Upper lobe of right lung (tissue), 1 donor: ENCODE results near the gene LAIR2. TPM values are rescaled to one million over a fixed set of nuclear protein-coding genes. Genes with fewer than 3 reads are reported as not detected.

ENCODE experiments used
- ATAC-seq: fragments of 200-7000 bp; cut with Tn5 transposase; one replicate; pipeline ENCODE4 v1.9.1; 2020; ENCODE audit warnings: mild to moderate bottlenecking, moderate library complexity
- DNase-seq: peaks from one replicate; pipeline ENCODE4 v3.0.0-alpha.2; 2020
- H3K27ac ChIP-seq: fragments of 200-600 bp; one replicate; pipeline ENCODE4 v1.8.0; 2022
- H3K27me3 ChIP-seq: fragments of 200-600 bp; one replicate; pipeline ENCODE4 v1.8.0; 2022; ENCODE audit warnings: mild to moderate bottlenecking
- H3K36me3 ChIP-seq: fragments of 200-600 bp; one replicate; pipeline ENCODE4 v1.8.0; 2022
- H3K4me1 ChIP-seq: fragments of 200-600 bp; one replicate; pipeline ENCODE4 v1.8.0; 2022
- H3K4me3 ChIP-seq: fragments of 200-600 bp; one replicate; pipeline ENCODE4 v1.8.0; 2022; ENCODE audit warnings: mild to moderate bottlenecking
- H3K9me3 ChIP-seq: fragments of 200-600 bp; one replicate; pipeline ENCODE4 v1.8.0; 2022
- intact Hi-C: fragments of 100-400 bp; cut with DNase I; formaldehyde crosslinking; loops from one replicate; pipeline ENCODE4 v1.11.0; 2022
- total RNA-seq: library from RNA; stranded (reverse); fragmentation: NEBNext Ultra II Directional; extraction: Animal tissue kit (Norgen Biotek cat#: 25700); gene quantifications from one replicate; pipeline ENCODE4 v1.2.1, GENCODE V29; 2021
- TF ChIP-seq, protein P1 (sequence below): fragments of 200-600 bp; IDR thresholded peaks from one replicate; pipeline ENCODE4 v1.8.0; 2022; ENCODE audit warnings: antibody characterized with exemption
- donor health status: DM: no; HTN: yes; CAD: no; lungs with severe emphysema.

Gene LAIR2
- total RNA-seq, 1 donor from 2014 or later, result not detected

DNA sequence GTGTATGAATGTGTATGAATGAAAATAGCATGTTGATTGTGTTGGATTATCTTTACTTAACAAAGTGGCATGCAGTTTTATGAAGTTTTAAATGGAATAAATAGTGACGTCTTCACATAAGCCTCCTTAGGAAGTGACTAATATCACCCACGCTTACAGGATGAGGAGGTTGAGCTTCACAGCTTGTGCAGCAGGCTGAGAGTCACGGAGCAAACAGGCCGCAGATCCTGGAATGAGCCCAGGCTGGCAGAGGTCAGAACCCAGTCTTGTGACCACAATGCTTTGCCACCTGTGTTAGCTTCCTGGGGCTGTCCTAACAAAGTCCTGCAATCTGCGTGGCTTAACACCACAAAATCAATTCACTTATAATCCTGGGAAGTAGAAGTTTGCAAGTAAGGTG lies 20.8 kb downstream of the LAIR2 start:
- Histone ChIP-seq H3K4me3 (no peak overlapping the region), H3K27ac (no peak overlapping the region), H3K9me3 (no peaks in the 10 kb centered on the region), H3K36me3 (no peaks in the 10 kb centered on the region), H3K4me1 (no peaks in the 10 kb centered on the region), H3K27me3 (no peaks in the 10 kb centered on the region)
- DNase-seq (no peak), ATAC-seq (peak; percentile 53)
- TF ChIP-seq, protein P1, sequence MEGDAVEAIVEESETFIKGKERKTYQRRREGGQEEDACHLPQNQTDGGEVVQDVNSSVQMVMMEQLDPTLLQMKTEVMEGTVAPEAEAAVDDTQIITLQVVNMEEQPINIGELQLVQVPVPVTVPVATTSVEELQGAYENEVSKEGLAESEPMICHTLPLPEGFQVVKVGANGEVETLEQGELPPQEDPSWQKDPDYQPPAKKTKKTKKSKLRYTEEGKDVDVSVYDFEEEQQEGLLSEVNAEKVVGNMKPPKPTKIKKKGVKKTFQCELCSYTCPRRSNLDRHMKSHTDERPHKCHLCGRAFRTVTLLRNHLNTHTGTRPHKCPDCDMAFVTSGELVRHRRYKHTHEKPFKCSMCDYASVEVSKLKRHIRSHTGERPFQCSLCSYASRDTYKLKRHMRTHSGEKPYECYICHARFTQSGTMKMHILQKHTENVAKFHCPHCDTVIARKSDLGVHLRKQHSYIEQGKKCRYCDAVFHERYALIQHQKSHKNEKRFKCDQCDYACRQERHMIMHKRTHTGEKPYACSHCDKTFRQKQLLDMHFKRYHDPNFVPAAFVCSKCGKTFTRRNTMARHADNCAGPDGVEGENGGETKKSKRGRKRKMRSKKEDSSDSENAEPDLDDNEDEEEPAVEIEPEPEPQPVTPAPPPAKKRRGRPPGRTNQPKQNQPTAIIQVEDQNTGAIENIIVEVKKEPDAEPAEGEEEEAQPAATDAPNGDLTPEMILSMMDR, result no peak
- intact Hi-C loops, result no loop called here

DNA sequence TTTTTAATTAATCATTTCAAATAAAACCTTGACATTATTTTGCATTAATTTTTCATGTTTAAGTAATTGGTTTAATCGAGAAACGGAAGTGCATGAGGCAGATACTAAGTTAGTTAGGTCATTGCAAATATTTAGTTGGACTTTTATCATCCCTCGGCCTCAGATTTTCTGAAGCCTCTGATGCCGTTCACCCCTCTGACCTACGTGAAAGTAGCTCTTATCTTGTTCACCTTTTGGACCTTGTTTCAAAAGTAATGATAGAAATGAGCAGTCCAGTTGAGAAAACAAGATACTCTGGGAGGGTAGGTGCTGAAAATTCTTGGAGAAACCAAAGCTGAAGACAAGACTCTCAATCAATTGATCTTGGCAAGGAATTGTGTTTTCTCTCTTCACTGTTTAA lies 23.0 kb downstream of the LAIR2 start:
- Histone ChIP-seq H3K27ac (no peak overlapping the region), H3K4me3 (no peak overlapping the region), H3K27me3 (peaks cover 7% of the 10 kb centered on the region), H3K36me3 (no peaks in the 10 kb centered on the region), H3K9me3 (no peaks in the 10 kb centered on the region), H3K4me1 (no peaks in the 10 kb centered on the region)
- DNase-seq (no peak), ATAC-seq (no peak)
- TF ChIP-seq, protein P1, result no peak
- intact Hi-C loops, result no loop called here

DNA sequence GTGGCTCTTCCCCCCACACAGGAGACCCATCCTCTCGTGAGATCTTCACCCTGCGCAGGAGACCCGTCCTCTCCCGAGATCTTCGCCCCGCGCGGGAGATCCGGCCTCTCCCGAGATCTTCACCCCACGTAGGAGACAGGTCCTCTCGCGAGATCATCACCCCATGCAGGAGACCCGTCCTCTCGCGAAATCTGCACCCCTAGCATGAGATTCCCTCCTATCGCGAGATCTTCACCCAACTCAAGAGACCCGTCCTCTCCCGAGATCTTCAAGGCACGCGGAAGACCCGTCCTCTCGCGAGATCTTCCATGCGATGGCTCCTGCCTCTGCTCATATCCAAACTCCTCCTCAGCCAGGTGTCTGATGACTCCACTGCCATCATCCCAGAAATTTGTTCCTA lies 24.3 kb downstream of the LAIR2 start:
- Histone ChIP-seq H3K27me3 (peaks cover 8% of the 10 kb centered on the region), H3K9me3 (no peaks in the 10 kb centered on the region), H3K4me3 (no peak overlapping the region), H3K4me1 (no peaks in the 10 kb centered on the region), H3K27ac (no peak overlapping the region), H3K36me3 (no peaks in the 10 kb centered on the region)
- TF ChIP-seq, protein P1, result no peak
- no peak for DNase-seq
- ATAC-seq, result no peak
- intact Hi-C loops, result no loop called here

DNA sequence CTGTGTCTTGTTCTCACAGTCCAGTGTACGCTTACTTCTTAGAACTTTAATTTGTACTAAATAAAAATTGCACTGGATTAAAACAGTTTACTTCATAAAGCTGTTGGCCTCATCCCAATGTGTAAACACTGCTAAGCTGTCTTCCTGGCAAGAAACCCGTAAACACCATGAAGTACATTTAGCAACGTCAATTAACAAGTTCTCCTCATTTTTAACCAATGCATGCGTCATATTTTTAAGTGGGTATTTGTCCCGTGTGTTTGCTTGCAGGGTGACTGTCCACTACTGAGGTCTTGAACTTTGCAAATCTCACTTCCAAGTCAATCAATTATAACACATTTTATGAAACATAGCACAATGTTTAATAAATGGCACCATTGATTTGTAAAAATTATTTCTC lies 28.2 kb downstream of the LAIR2 start:
- no peaks in the 10 kb centered on the region for H3K9me3 ChIP-seq
- H3K4me3 ChIP-seq, result no peak overlapping the region
- ATAC-seq, result no peak
- no peaks in the 10 kb centered on the region for H3K4me1 ChIP-seq
- no peak overlapping the region for H3K27ac ChIP-seq
- no peak for DNase-seq
- peaks cover 35% of the 10 kb centered on the region for H3K27me3 ChIP-seq
- H3K36me3 ChIP-seq, result no peaks in the 10 kb centered on the region
- intact Hi-C loops, result no loop called here
- TF ChIP-seq, protein P1, result no peak

DNA sequence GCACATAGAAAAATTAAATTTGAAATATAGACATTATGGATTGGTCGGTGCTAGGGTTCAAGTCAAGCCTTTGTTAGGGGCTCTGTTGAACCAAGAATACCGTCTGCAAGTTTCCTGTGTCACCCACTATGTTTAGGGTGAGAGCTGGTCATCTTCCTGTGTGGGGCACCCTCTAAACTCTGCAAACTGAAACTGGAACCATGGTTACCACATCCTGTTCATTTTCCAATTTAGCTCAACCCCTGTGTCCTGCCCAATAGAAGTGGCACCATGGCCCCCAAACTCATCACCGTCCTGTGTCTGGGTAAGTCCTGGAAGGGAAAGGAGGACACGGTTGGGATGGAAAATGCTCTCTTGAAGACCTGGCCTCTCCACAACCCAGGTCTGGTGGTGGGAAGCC lies 29.9 kb downstream of the LAIR2 start:
- no peak for DNase-seq
- H3K9me3 ChIP-seq, result no peaks in the 10 kb centered on the region
- H3K4me1 ChIP-seq, result no peaks in the 10 kb centered on the region
- no peak overlapping the region for H3K27ac ChIP-seq
- ATAC-seq, result peak; percentile 49
- peaks cover 38% of the 10 kb centered on the region for H3K27me3 ChIP-seq
- no peaks in the 10 kb centered on the region for H3K36me3 ChIP-seq
- TF ChIP-seq, protein P1, result no peak
- intact Hi-C loops, result no loop called here
- H3K4me3 ChIP-seq, result no peak overlapping the region

DNA sequence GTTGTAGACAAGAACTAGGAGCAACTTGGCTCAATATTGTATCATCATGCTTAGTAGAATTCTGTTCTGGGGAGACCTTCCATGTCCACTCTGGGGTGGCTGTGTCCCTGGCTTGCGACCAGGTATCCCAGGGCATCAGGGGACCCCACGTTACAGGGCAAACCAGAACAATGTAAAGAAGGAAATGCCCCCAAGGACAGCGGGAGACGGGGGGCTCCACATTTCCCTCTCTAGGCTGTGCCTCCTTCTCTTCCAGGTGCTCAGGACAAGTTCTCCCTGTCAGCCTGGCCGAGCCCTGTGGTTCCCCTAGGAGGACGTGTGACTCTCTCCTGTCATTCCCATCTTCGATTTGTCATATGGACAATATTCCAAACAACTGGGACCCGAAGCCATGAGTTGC lies 30.8 kb downstream of the LAIR2 start:
- H3K9me3 ChIP-seq, result no peaks in the 10 kb centered on the region
- no peak overlapping the region for H3K27ac ChIP-seq
- no peaks in the 10 kb centered on the region for H3K36me3 ChIP-seq
- no peaks in the 10 kb centered on the region for H3K4me1 ChIP-seq
- peaks cover 38% of the 10 kb centered on the region for H3K27me3 ChIP-seq
- TF ChIP-seq, protein P1, result no peak
- ATAC-seq (no peak), DNase-seq (no peak)
- no peak overlapping the region for H3K4me3 ChIP-seq
- intact Hi-C loops, result no loop called here
